GM21447 (cell line): ENCODE measurements around the gene EPS8L2.

Experiments used
- ATAC-seq: cut with Tn5 transposase; IDR thresholded peaks from one replicate; pipeline ENCODE4 v1.9.1; 2021; ENCODE audit not compliant: unreplicated experiment

The EPS8L2 gene

DNA sequence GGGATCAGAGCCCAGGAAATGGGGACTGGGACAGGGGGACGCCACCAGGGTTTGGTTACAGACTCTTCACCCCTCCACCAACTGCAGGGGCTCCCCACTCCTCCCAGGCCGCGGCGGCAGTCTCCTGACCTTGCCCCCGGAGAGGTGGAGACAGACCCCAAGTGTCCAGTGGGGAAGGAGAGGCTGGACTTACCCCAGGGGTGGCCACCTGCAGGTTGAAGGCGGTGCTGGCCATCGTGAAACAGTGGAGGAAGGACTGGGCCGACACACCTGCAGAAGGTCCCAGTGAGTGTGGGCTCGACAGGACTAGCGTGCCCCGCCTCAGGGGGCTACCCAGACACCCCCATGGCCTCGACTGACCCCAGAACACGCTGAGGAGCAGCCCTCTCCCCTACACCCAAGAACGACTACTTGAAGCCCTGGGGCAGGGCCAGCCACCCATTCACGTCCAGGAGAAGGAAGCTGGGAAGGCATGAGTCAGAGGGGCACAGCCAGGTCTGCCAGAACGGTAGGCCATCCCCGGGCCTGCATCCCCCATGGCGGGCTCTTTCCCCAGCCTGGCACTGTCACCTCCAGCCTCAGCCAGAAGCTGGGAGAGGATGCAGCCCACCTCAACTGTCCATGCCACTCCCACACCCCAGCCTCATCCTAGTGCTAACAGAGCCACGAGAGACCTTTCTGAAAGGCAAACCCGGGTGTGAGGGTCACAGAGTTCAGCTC is 69.0 kb downstream of the EPS8L2 start:
- ATAC-seq: no peak

DNA sequence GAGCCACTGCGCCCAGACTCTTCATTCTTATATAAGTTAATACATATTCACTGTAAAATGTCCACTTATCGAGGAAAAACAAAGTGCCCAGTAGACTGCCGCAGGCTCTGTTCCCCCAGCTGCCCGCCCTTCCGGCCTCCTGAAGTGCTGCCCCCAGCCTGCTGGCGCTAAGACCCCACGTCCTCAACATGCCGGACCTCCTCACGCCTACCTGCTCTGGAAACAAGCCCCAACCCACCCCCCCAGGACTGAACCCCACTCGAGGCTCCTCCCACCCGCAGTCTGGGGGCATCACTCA is 70.2 kb downstream of the EPS8L2 start:
- ATAC-seq: no peak

DNA sequence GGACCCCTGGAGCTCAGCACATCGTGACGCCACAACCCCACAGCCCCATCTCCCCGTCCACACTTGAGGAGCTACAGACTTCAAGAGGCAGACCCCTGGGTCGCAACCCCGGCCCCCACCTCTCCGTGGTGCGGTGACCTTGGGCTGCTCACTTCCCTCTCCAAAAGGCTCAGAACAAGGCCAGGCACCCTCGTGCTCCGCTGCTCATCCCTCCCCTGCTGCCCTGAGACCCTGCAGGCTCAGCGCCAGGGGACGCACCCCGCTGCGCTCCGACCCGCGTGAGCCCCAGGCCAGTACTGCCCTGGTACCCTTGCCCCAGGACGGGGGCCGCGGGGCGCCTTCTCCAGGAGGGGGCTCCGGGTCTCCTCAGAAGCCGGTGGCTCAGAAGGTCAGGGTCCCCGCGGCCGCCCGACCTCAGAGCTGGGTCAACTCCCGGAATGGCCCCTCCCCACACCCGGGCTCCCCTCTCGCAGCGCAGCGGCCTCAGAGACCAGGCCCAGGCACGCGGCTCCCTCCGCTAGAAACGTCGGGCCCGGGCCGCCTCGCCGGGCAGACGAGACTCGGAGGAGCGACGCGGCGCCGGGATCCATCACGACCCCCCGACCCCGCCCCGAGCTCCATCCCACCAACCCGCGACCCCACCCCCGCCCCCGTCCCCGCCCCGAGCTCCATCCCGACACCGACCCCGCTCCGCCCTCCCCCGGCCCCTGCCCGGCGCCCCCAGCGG is 70.7 kb downstream of the EPS8L2 start:
- ATAC-seq: peak; percentile 28
